ENCODE data around the gene CAV1.
"Not testable (repeated sequence)": the region's sequence is repeated elsewhere in the genome, so short reads cannot be mapped to it uniquely, and the experiment has no call there.

Gene CAV1, protein sequence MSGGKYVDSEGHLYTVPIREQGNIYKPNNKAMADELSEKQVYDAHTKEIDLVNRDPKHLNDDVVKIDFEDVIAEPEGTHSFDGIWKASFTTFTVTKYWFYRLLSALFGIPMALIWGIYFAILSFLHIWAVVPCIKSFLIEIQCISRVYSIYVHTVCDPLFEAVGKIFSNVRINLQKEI

GRCh38 chr7:116524609-116525297, at the start of gene CAV1:
TSS of gene CAV1 (plus strand) at chr7:116525036. CDS start at chr7:116525063, 27 bp downstream.
- peak within 1 kb of the TSS; percentile 70 for H3K4me3 ChIP-seq (ENCODE audit: low read depth, low read length)
- peak; percentile 97 for DNase-seq (ENCODE audit: low read depth)
- TF ChIP-seq CTCF (conservative IDR thresholded peaks at IDR 0.05; ENCODE audit: low read depth, low read length), result peak; percentile 49

DNA sequence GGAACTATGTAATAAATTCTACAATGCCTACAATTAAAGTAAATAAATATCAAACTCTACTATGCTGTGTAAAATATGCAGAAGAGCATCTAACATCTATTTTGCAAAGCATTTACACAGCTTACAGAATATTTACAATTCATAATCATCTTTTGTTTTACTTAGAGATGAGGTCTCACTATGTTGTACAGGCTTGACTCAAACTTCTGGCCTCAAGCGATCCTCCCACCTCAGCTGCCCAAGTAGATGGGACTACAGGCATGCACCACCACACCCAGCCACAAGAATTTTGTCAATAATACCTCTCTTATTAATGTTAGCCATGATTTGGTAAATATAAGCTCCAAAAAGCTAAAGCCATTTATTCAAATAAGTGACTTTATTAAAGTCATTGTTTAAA, 47.2 kb upstream of the CAV1 start:
- DNase-seq (ENCODE audit: low read depth), result no peak

DNA sequence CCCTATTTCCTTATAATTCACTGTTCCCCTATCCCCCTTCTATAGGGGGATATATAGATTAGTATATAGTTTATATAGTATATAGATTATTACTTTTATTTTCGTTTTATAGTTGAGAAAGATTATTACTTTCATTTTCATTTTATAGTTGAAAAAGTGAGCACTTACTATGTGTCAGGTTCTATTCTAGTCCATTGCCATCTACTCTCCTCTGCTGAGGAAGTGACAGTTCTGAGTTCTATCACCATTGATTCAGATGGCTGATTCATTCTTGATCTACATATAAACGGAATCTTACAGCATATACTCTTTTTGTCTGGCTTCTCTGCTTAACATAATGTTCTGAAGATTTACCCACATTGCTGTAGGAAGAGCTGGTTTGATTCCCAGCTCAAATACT, 46.0 kb upstream of the CAV1 start:
- H3K4me3 ChIP-seq (ENCODE audit: low read depth, low read length), result no peak overlapping the region
- DNase-seq (ENCODE audit: low read depth), result no peak
- TF ChIP-seq CTCF (conservative IDR thresholded peaks at IDR 0.05; ENCODE audit: low read depth, low read length), result no peak

More for the DNA sequence above, 47.2 kb upstream of the CAV1 start:
- TF ChIP-seq CTCF (conservative IDR thresholded peaks at IDR 0.05; ENCODE audit: low read depth, low read length), result no peak
- H3K4me3 ChIP-seq (ENCODE audit: low read depth, low read length), result no peak overlapping the region

DNA sequence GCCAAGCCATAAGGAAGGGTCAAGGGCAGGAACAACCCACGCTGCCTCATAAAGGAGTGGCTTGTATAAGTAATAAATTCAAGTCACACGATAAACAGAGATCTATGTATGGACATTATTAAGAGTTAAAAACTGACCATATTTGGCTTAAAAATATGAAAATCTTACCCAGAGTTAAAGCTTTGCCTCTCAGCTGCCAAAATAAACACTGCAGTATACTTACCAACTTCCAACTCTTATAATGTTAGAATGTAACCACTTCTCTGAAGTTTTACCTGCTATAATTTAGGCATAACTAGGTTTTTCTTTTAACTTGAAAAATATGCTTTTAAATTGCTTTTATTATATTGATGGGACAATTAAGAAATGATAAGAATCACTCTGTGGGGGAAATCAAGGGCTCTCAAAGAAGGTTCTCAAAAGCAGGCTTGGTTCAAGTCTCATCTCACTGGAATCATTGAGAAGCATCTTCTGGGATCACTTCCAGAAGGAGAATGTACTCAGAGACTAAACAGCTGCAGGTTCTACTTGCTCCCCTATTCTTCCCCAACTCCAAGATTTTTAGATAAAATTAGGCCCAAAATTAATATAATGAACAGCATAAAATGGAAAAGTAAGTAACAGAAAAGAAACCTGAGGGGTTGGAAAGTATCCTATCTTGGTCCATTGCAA, 41.4 kb upstream of the CAV1 start:
- DNase-seq (ENCODE audit: low read depth), result no peak
- H3K4me3 ChIP-seq (ENCODE audit: low read depth, low read length), result no peak overlapping the region
- TF ChIP-seq CTCF (conservative IDR thresholded peaks at IDR 0.05; ENCODE audit: low read depth, low read length), result no peak

GRCh38 chr7:116484389-116484788, 40.4 kb upstream of the CAV1 start:
- DNase-seq (ENCODE audit: low read depth), result not testable (repeated sequence)

DNA sequence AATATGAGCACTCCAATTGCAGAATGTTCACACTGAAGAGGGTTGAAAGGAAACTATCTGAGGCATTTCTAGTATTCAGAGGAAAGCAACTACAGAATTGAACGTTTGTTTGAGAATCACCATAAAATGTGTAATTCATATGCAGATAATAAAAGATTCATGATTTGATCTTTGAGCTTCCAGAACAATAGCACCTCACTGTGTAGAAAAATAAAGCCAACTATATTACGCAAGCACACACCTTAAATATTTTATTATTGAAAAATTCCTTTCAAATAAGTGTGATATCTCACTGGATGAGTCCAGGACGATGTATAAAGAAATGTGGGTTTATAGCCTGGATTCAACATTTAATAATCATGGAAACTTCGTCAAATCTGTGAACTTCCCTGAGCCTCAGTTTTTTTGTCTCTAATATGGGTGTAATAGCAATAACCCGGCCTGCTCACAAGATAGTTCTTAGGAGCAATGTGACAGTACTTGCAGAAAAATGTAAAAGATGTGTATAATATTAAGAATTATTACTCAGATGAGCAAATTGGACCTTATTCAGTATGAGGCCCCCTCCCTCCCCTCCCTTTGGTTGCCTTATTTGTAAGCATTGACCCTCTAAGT, 36.8 kb upstream of the CAV1 start:
- DNase-seq (ENCODE audit: low read depth), result no peak
- no peak for TF ChIP-seq CTCF (conservative IDR thresholded peaks at IDR 0.05; ENCODE audit: low read depth, low read length)
- H3K4me3 ChIP-seq (ENCODE audit: low read depth, low read length), result no peak overlapping the region

More at GRCh38 chr7:116484389-116484788, 40.4 kb upstream of the CAV1 start:
- not testable (repeated sequence) for H3K4me3 ChIP-seq (ENCODE audit: low read depth, low read length)

GRCh38 chr7:116490351-116490750, 34.5 kb upstream of the CAV1 start:
- H3K4me3 ChIP-seq (ENCODE audit: low read depth, low read length), result no peak overlapping the region
- no peak for DNase-seq (ENCODE audit: low read depth)
- no peak for TF ChIP-seq CTCF (conservative IDR thresholded peaks at IDR 0.05; ENCODE audit: low read depth, low read length)

All from choroid plexus epithelial cell (primary cell).